HG03460 (cell line): Measurements from ENCODE around the gene GNB5.
"Not testable (repeated sequence)": the region's sequence is repeated elsewhere in the genome, so short reads cannot be mapped to it uniquely, and the experiment has no call there.

ENCODE experiments used
- ATAC-seq: cut with Tn5 transposase; IDR thresholded peaks from one replicate; pipeline ENCODE4 v1.9.1; 2021; ENCODE audit not compliant: unreplicated experiment

The GNB5 gene

DNA sequence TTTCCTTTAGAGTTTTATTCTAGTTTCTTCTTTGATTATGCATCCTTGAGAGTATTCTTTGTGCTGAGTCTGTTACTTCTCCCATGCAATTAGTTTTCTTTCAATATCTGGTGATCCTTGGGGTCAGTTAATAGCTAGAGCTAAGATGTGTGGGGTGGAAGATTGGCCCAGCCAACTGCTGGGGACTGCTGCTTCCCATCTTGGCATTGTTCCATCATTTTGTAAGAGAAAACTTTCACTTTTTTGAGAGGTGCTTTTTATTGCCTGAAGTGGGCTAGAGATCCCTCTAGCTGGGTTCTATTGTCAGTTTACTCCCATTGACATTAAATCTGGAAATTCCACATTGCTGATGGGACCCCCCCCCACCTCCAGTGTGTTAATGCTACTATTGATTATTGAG lies 94.0 kb downstream of the GNB5 start:
- no peak for ATAC-seq

DNA sequence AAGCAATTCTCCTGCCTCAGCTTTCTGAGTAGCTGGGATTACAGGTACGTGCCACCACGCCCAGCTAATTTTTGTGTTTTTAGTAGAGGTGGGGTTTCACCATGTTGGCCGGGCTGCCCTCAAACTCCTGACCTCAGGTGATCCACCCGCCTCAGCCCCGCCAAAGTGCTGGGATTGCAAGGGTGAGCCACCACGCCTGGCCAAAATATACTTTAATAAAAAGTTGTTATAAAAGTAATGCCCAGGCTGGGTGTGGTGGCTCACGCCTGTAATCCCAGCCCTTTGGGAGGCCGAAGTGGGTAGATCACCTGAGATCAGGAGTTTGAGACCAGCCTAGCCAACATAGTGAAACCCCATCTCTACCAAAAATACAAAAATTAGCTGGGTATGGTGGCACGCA lies 94.7 kb downstream of the GNB5 start:
- not testable (repeated sequence) for ATAC-seq

- no peak for ATAC-seq
Observed at GRCh38 chr15:52095597-52096262, 95.5 kb downstream of the GNB5 start.

- ATAC-seq, result no peak
Observed at GRCh38 chr15:52094811-52095584, 96.2 kb downstream of the GNB5 start.

DNA sequence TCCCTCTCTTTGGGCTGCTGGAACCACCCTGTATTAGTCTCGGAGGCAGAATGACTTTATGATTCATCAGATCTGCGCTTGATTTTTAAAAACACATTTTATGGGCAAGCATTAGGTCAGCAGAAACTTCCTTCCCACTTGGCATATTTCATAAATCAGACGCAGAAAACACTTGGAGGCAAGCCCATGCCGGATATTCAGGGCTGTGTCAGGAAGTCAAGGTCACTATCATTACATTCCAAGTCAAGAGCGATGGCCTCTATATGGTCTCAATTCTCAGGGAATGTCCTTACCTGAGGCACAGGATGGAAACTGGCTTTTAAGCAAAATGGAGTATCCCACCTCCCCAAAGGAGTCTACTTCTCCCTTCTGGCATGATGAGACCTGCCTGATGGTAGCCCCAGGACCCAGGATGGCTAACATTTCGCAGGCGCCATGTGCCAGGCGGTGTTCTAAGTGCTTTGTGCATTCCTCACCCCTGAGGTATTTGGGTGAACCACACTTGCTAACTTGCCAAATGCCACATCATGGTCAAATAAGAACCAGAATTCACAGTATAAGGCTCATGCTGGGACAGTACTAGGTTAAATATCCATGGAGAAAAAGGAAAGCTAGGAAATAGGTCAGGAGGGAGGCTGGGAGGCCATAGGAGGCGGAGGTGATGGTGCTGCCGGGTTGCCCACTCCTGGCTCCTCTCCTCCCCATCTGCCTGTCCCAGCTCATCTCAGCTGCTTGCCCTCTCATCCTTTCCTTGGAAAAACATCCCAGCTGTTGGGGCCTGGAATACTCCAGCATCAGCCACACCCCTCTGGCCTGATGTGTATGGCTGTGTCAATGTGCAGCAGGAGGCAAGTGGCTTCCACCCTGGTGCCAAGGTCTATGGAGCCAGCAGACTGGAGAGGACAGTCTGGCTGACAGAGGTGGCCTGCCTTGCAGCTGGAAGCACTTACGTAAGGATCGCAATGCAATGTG lies 97.4 kb downstream of the GNB5 start:
- no peak for ATAC-seq

DNA sequence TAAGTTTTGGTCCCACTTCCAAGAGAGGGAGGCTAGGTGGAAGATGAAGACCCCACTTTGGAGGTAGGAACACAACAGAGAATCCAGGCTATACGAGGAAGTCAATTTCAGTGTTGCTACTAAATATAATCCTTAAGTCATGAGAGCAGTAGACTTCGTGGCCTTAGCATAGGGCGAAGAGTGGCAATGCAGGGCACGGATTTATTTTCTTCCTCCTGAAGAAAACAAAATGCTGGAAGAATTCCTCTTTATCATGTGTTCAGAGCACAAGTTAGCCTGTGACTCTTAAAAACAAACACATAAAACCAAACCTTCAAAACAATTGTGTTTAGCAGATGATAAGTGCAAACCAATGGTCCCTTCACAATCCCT lies 98.0 kb downstream of the GNB5 start:
- ATAC-seq, result no peak

GRCh38 chr15:52090193-52090592 lies 101.0 kb downstream of the GNB5 start:
- no peak for ATAC-seq

GRCh38 chr15:52086011-52086786 lies 105.0 kb downstream of the GNB5 start:
- no peak for ATAC-seq

- ATAC-seq, result no peak
Observed at GRCh38 chr15:52085299-52085698, 105.9 kb downstream of the GNB5 start.

GRCh38 chr15:52083603-52084002 lies 107.6 kb downstream of the GNB5 start:
- no peak for ATAC-seq

GRCh38 chr15:52083037-52083359 lies 108.2 kb downstream of the GNB5 start:
- ATAC-seq, result peak; percentile 11

DNA sequence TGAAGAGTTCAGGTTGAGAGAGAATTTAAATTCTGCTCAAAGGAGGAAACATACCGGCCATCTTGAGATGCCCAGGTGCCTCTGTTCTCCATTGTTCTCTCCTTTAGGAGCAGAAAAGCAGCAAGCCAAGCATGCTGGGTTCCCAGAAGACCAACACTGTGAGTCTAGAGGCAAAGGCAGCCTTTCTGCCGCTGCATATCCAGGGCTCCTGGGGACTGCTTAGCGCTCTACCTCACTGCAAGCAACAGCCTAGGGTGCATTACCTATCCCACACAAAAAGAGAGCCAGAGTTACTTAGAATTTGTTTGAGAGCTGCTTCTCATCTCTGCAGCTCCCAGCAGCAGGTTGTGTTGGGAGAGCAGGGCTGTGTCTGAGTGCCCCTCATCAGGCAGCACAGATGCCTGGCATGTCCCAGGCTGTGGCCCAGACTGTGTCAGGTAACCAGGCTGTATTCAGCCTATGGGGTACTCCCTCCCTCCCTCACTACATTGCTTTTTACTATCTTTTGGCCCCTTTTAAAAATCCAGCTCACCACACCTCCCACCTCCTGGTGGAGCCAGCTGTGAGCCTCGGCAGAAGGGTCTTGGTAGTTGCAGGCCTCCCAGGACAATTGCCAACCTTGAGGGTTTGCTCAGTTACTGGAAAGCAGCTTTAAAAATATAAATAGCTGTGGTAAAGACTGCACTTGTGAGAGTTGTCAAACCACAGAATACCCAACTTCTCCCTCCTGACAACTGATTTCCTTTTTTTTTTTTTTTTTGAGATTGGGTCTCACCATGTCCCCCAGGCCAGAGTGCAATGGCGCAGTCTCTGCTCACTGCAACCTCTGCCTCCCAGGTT lies 108.8 kb downstream of the GNB5 start:
- peak; percentile 84 for ATAC-seq

DNA sequence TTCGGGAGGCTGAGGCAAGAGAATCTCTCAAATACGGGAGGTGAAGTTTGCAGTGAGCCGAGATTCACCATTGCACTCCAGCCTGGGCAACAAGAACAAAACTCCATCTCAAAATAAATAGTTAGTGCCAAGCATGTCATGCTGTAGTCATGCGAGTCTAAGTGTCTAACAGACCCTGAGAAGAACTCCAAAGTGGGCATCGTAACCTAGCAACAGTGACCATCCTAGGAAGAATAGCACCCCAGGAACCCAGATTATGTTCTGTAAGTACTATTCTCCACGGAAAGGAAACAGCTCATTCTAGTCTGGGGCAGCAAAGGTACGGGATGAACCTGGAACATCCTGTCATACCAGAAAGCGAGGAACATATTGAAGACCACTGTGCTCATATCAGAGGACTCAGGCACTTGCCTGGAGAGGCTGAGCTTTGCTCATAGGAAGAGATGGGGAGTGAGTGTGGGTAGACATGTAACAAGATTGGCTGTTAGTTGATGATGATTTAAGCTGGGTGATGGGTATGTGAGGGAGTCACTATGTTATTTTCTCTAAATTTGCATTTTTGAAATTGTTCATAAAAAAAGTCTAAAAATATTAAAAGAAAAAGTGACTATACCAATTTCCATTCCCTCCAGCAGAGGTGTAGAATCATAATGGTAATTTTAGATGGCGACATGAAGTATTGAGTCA lies 110.3 kb downstream of the GNB5 start:
- no peak for ATAC-seq

DNA sequence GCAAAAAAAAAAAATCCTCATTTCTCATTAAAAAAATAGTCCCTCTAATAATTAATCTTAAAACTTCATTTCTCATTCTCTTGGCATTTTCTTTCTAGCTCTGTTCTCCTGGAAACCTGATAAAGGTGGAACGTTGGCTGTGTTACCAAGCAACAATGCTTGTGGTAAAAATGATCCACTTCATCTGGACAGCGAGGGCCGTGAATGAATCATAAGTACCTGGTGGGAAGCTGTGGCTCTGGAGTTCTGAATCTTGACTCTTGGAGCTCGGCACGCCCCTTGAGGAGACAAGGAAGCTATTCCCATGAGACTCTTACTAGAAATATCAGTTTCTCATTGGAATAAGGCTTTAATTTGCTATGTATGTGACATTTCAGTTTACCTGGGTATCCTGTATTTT lies 111.2 kb downstream of the GNB5 start:
- no peak for ATAC-seq

GRCh38 chr15:52078876-52079700 lies 112.1 kb downstream of the GNB5 start:
- no peak for ATAC-seq

DNA sequence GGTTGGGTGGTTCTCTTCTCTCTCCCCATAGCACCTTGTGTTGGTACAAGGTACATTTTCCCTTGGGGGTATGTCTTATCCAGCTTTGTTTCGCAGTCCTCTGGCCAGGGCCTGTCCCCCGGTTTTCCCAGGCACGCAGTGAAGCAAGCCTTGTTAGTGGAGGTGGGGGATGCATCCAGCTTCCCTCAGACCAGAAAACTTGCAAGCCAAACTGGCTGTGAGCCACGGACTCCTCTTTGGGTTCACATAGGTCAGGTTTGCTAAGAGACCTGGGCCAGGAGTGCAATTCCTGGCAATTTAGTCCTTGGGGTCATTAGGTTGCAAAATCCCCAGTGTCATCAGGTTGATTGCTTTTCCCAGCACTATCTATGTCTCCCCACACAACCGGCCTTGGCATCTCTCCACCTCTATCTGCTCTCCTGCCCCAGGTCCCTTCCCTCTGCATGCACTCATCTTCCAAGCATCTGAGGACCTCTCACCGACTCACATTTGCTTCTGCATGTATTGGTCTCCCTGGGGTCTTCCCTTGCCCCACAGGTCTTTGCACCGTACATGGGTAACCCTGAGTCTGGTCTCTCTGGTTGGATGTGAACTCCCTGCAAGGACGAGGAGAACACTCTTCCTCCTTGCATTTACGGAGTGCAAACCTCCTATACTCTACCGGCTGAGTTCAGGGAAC lies 112.9 kb downstream of the GNB5 start:
- no peak for ATAC-seq

- ATAC-seq, result no peak
Observed at GRCh38 chr15:52076889-52077781, 114.1 kb downstream of the GNB5 start.
